HEK293 (cell line): ENCODE data around the gene ADGRB3.
"Not testable (repeated sequence)": the region's sequence is repeated elsewhere in the genome, so short reads cannot be mapped to it uniquely, and the experiment has no call there.

ENCODE experiments used
- CTCF ChIA-PET: fragments of 350-600 bp; formaldehyde crosslinking; extraction: SDS; loops from one replicate; lab custom pipeline; 2021; ENCODE audit warnings: antibody characterized with exemption; lab: Yijun Ruan, JAX
- POLR2A ChIA-PET: fragments of 300-600 bp; formaldehyde crosslinking; extraction: SDS; loops from one replicate; lab custom pipeline; 2020; ENCODE audit warnings: antibody characterized with exemption, inconsistent platforms; lab: Yijun Ruan, JAX
- H3K27ac ChIP-seq: fragments of 200-500 bp; sonication (Bioruptor generic); 2 replicates; pipeline ENCODE4 v1.5.1; 2014; ENCODE audit warnings: low read depth, low read length, control low read depth, inconsistent platforms; ENCODE audit errors: extremely low read depth
- H3K36me3 ChIP-seq, 2 experiments: fragments of 200-500 bp in 1 of 2; sonication (Bioruptor generic) in 1 of 2; 1 replicate in 1 of 2; 2 replicates in 1 of 2; pipeline ENCODE4 v1.5.1; 2014 to 2017; ENCODE audit warnings: inconsistent platforms in 2 of 2, low read length in 2 of 2; ENCODE audit not compliant: control insufficient read depth in 2 of 2, insufficient read depth in 1 of 2
- H3K4me1 ChIP-seq: fragments of 200-500 bp; sonication (Bioruptor generic); 2 replicates; pipeline ENCODE4 v1.5.1; 2014; ENCODE audit warnings: mild to moderate bottlenecking, low read length, inconsistent platforms; ENCODE audit not compliant: control insufficient read depth, insufficient read depth
- H3K4me3 ChIP-seq: 2 replicates; pipeline ENCODE4 v1.5.1; 2011; ENCODE audit warnings: low read depth, mild to moderate bottlenecking, control low read depth, low read length, moderate library complexity
- H3K9me3 ChIP-seq: fragments of 200-500 bp; sonication (Bioruptor generic); 2 replicates; pipeline ENCODE4 v1.5.1; 2014; ENCODE audit warnings: low read depth, low read length, inconsistent platforms; ENCODE audit not compliant: control insufficient read depth, insufficient read depth
- KLF10 ChIP-seq: fragments of 450-650 bp; IDR thresholded peaks from 2 replicates; pipeline ENCODE4 v1.5.1; 2018; ENCODE audit warnings: missing biosample characterization, mild to moderate bottlenecking, missing genetic modification characterization
- KLF16 ChIP-seq: fragments of 450-650 bp; formaldehyde crosslinking; IDR thresholded peaks from 2 replicates; pipeline ENCODE4 v1.5.1; 2017; ENCODE audit warnings: missing biosample characterization, missing genetic modification characterization
- MZF1 ChIP-seq: fragments of 450-650 bp; formaldehyde crosslinking; IDR thresholded peaks from 2 replicates; pipeline ENCODE4 v1.5.1; 2017; ENCODE audit warnings: missing biosample characterization, missing genetic modification characterization, borderline replicate concordance
- OVOL3 ChIP-seq: fragments of 450-650 bp; formaldehyde crosslinking; IDR thresholded peaks from 2 replicates; pipeline ENCODE4 v1.5.1; 2016; ENCODE audit warnings: missing biosample characterization, missing genetic modification characterization
- PRDM1 ChIP-seq: fragments of 450-650 bp; formaldehyde crosslinking; IDR thresholded peaks from 2 replicates; pipeline ENCODE4; 2016; ENCODE audit warnings: missing biosample characterization, missing genetic modification characterization
- RBAK ChIP-seq: fragments of 450-650 bp; formaldehyde crosslinking; IDR thresholded peaks from 2 replicates; pipeline ENCODE4 v1.5.1; 2016; ENCODE audit warnings: missing biosample characterization, missing genetic modification characterization
- SP2 ChIP-seq: fragments of 450-650 bp; formaldehyde crosslinking; IDR thresholded peaks from 2 replicates; pipeline ENCODE4 v1.5.1; 2016; ENCODE audit warnings: missing biosample characterization, missing genetic modification characterization
- ZBTB11 ChIP-seq: fragments of 450-650 bp; formaldehyde crosslinking; conservative IDR thresholded peaks from 2 replicates; pipeline ENCODE4 v1.5.1; 2016; ENCODE audit warnings: low read depth, missing biosample characterization, missing genetic modification characterization
- ZNF202 ChIP-seq: fragments of 450-650 bp; formaldehyde crosslinking; IDR thresholded peaks from 2 replicates; pipeline ENCODE4 v1.5.1; 2016; ENCODE audit warnings: missing biosample characterization, missing genetic modification characterization, borderline replicate concordance
- ZNF24 ChIP-seq: fragments of 450-650 bp; formaldehyde crosslinking; IDR thresholded peaks from 2 replicates; pipeline ENCODE4 v1.5.1; 2016; ENCODE audit warnings: missing biosample characterization, missing genetic modification characterization
- ZNF391 ChIP-seq: fragments of 450-650 bp; formaldehyde crosslinking; IDR thresholded peaks from 2 replicates; pipeline ENCODE4 v1.5.1; 2016; ENCODE audit warnings: low read depth, missing biosample characterization, missing genetic modification characterization, borderline replicate concordance
- ZNF530 ChIP-seq: fragments of 450-650 bp; formaldehyde crosslinking; IDR thresholded peaks from 2 replicates; pipeline ENCODE4 v1.5.1; 2016; ENCODE audit warnings: low read depth, missing biosample characterization, missing genetic modification characterization
- ZNF664 ChIP-seq: fragments of 450-650 bp; formaldehyde crosslinking; IDR thresholded peaks from 2 replicates; pipeline ENCODE4 v1.5.1; 2016; ENCODE audit warnings: missing biosample characterization, missing genetic modification characterization
- TF ChIP-seq, protein P1 (sequence below): fragments of 450-650 bp; formaldehyde crosslinking; IDR thresholded peaks from 2 replicates; pipeline ENCODE4 v1.5.1; 2016; ENCODE audit warnings: missing biosample characterization, missing genetic modification characterization, borderline replicate concordance

The ADGRB3 gene

DNA sequence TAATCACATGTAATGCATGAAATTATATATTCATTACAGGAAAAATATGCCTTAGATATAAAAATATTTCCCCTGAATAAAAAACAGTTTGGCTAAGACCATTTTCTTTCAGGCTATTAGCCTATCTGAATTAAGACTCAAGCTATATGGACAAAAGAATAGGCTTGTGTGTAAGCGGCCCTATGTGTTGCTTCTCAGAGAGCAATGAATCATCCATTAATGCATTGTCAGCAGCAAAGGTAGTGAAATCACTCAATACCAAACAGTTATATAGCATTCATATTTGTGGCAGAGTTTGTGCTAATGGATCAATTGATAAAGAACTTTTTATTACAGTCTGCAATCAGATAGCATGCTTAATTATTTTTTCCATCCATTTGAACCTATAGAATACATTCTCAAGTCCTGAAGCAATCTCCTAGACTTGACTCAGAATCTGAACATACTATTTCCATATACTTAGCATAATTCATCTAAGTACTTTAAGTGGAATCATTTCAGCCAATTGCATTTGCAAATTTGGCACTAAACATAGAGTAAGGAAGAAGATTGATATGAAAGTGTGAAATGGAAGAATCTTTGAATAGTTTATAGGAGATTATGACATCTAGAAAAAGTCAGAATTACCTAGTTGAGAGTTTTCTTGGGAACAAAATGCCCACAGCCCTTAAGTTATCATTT is 112.2 kb downstream of the ADGRB3 start (continued):
- TF ChIP-seq ZBTB11, result no peak

DNA sequence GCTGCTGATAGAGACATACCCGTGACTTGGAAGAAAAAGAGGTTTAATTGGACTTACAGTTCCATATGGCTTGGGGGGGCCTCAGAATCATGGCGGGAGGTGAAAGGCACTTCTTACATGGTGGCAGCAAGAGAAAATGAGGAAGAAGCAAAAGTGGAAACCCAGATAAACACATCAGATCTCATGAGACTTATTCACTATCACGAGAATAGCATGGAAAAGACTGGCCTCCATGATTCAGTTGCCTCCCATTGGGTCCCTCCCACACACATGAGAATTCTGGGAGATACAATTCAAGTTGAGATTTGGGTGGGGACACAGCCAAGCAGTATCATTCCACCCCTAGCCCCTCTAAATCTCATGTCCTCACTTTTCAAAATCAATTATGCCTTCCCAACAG is 112.8 kb downstream of the ADGRB3 start:
- H3K4me1 ChIP-seq, H3K27ac ChIP-seq, H3K36me3 ChIP-seq, CTCF ChIA-PET, H3K4me3 ChIP-seq, POLR2A ChIA-PET, H3K9me3 ChIP-seq: not testable (repeated sequence)

DNA sequence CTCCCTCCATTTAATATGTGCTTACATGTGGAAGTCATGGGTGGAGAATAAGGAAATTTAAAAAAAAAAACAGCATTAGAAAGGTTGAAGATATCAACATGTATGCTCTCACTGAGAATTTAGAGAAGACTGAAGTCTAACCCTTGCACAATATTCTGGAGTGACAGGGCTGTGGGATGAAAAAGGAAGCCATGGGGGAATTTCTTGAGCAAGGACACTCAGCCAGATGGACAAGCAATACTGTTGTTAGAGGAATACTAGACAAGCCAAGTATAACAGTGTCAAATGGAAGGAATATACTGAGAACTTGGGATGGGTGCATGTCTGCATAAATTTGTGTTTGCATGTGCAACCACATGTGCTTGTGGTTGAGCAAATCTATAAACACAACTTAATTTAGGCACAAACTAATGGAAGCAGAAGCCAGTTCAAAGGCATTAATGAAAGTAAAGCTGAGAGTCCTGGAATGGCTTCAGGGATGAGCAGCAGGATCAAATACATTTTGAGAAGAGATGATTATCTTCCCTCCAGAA is 119.7 kb downstream of the ADGRB3 start:
- ChIA-PET POLR2A (no interaction called here), CTCF (no interaction called here)
- H3K36me3 ChIP-seq, result no peaks in the 10 kb centered on the region
- H3K4me1 ChIP-seq, result no peaks in the 10 kb centered on the region
- no peak overlapping the region for H3K27ac ChIP-seq
- H3K4me3 ChIP-seq, result no peak overlapping the region
- no peaks in the 10 kb centered on the region for H3K9me3 ChIP-seq
- TF ChIP-seq ZNF530, result no peak
- no peak for TF ChIP-seq SP2 (tag by site-specific recombination)
- TF ChIP-seq ZNF24, result no peak
- TF ChIP-seq ZNF391 (tag by site-specific recombination), result no peak
- no peak for TF ChIP-seq RBAK (tag by site-specific recombination)
- TF ChIP-seq KLF10 (tag by site-specific recombination), result no peak
- TF ChIP-seq ZNF664 (tag by site-specific recombination), result no peak
- no peak for TF ChIP-seq ZNF202 (tag by site-specific recombination)
- TF ChIP-seq PRDM1 (tag by site-specific recombination), result no peak
- TF ChIP-seq, protein P1, sequence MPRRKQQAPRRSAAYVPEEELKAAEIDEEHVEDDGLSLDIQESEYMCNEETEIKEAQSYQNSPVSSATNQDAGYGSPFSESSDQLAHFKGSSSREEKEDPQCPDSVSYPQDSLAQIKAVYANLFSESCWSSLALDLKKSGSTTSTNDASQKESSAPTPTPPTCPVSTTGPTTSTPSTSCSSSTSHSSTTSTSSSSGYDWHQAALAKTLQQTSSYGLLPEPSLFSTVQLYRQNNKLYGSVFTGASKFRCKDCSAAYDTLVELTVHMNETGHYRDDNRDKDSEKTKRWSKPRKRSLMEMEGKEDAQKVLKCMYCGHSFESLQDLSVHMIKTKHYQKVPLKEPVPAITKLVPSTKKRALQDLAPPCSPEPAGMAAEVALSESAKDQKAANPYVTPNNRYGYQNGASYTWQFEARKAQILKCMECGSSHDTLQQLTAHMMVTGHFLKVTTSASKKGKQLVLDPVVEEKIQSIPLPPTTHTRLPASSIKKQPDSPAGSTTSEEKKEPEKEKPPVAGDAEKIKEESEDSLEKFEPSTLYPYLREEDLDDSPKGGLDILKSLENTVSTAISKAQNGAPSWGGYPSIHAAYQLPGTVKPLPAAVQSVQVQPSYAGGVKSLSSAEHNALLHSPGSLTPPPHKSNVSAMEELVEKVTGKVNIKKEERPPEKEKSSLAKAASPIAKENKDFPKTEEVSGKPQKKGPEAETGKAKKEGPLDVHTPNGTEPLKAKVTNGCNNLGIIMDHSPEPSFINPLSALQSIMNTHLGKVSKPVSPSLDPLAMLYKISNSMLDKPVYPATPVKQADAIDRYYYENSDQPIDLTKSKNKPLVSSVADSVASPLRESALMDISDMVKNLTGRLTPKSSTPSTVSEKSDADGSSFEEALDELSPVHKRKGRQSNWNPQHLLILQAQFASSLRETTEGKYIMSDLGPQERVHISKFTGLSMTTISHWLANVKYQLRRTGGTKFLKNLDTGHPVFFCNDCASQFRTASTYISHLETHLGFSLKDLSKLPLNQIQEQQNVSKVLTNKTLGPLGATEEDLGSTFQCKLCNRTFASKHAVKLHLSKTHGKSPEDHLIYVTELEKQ (tag by site-specific recombination), result no peak
- TF ChIP-seq KLF16 (tag by site-specific recombination), result no peak
- TF ChIP-seq OVOL3, result no peak
- no peak for TF ChIP-seq MZF1 (tag by site-specific recombination)
